Measurements from ENCODE around the gene DOP1A. TPM values are rescaled to one million over a fixed set of nuclear protein-coding genes. Genes with fewer than 3 reads are reported as not detected.

The DOP1A gene
- total and polyA plus RNA-seq, 3 donors from 2014 or later = 31.4 to 72.7 (median 68.7) TPM

DNA sequence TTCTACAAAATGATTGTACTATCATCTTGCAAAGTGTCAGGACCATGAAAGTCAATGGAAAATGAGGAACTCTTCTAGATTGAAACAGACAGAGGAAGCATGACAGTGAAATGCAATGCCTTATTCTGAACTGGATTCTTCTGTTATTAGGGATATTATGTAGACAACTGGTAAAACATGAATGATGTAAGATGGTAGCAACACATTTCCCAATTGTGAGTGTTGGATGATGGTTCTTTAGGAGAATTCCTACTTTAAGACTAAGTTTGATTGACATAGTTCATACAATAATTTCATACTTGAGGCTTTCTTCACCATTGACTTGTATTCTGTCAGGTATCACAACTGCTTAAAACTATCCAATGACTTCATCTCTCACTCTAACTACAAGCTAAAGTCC lies 6.3 kb upstream of the DOP1A start:
- TF ChIP-seq, protein P1, sequence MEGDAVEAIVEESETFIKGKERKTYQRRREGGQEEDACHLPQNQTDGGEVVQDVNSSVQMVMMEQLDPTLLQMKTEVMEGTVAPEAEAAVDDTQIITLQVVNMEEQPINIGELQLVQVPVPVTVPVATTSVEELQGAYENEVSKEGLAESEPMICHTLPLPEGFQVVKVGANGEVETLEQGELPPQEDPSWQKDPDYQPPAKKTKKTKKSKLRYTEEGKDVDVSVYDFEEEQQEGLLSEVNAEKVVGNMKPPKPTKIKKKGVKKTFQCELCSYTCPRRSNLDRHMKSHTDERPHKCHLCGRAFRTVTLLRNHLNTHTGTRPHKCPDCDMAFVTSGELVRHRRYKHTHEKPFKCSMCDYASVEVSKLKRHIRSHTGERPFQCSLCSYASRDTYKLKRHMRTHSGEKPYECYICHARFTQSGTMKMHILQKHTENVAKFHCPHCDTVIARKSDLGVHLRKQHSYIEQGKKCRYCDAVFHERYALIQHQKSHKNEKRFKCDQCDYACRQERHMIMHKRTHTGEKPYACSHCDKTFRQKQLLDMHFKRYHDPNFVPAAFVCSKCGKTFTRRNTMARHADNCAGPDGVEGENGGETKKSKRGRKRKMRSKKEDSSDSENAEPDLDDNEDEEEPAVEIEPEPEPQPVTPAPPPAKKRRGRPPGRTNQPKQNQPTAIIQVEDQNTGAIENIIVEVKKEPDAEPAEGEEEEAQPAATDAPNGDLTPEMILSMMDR (IDR thresholded peaks at IDR 0.05) = no peak
- no peak for TF ChIP-seq POLR2A (IDR thresholded peaks at IDR 0.05)
- H3K27ac ChIP-seq = no peak overlapping the region
- no peaks in the 10 kb centered on the region for H3K36me3 ChIP-seq (ENCODE audit: low read depth, missing control alignments)
- DNase-seq = no peak
- no peaks in the 10 kb centered on the region for H3K4me1 ChIP-seq
- no peak overlapping the region for H3K4me3 ChIP-seq
- intact Hi-C loops (cut with DNase I; ENCODE audit: low total_unique reads) = loop anchor here (10.0 kb wide), 1 partner anchor 134 kb away; the partner anchor contains the start of genes PGM3 and RWDD2A
- no peaks in the 10 kb centered on the region for H3K9me3 ChIP-seq
- no peaks in the 10 kb centered on the region for H3K27me3 ChIP-seq

DNA sequence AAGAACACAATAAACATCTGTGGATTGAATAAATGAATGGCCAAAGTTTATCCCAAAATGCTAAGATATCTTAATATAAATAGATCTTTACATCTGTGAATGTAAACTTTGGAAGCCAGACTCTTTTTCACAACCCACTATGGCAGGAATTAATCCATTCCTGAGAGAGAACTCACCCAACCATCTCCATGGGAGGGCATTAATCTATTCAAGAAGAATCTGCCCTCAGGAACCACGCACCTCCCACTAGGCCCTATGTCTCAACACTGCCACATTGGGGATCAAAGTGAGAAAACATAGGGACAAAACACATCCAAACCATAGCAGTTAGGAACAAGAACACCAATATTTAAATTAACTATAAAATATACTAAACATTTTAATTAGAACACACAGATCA lies 5.2 kb upstream of the DOP1A start:
- intact Hi-C loops (cut with DNase I; ENCODE audit: low total_unique reads) = loop anchor here (10.0 kb wide), 1 partner anchor 133 kb away; the partner anchor contains the start of genes PGM3 and RWDD2A
- no peaks in the 10 kb centered on the region for H3K27me3 ChIP-seq
- 89 to 95% methylated on average over 1 of the region's 1 CpG for WGBS, 2 donors
- no peaks in the 10 kb centered on the region for H3K4me1 ChIP-seq
- no peak overlapping the region for H3K4me3 ChIP-seq
- H3K36me3 ChIP-seq (ENCODE audit: low read depth, missing control alignments) = no peaks in the 10 kb centered on the region
- no peak overlapping the region for H3K27ac ChIP-seq
- no peak for TF ChIP-seq POLR2A (IDR thresholded peaks at IDR 0.05)
- TF ChIP-seq, protein P1 (IDR thresholded peaks at IDR 0.05) = no peak
- no peaks in the 10 kb centered on the region for H3K9me3 ChIP-seq
- DNase-seq = no peak

DNA sequence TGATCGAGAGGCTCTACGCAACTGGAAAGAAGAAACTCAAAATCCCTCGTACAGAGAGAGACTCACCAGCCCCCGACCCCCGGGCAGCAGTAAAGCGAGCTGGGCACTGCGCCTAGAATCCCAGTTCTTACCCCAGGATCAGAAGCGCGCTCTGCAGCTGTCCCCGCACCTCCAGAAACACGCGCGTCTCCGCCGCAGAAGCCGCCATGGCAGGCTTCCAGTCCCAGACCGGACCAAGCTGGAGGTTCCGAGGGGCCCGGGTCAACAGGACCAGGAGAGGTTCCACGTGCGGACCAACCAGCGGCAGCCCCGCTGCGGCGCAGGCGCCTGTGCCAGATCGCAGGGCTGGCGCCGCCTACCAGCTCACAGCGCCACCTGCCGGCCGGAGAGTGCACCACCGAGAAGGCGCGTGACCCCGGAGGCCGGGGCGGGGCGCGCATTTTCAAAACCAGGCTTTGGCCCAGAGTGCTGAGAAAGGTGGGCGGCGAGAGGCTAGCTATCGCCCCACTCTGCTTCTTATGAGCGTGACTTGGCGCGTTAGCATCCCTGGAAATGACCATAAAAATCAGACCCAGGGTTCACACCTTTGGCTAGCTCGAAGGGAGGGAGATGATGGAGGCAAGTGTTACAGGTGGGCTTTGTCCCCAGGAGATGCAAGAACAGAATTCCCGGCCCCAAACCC lies 1.8 kb upstream of the DOP1A start, which contains the start of gene UBE3D:
UBE3D (minus strand) TSS at position 331 of the 682 bp plus-strand sequence; CDS start at position 208, 123 bp downstream.
- intact Hi-C loops (cut with DNase I; ENCODE audit: low total_unique reads) = loop anchor here (10.0 kb wide), 1 partner anchor 129 kb away; the partner anchor contains the start of genes PGM3 and RWDD2A
- peak; percentile 95 for DNase-seq
- Histone ChIP-seq H3K27me3 (no peaks in the 10 kb centered on the region), H3K4me3 (peak within 1 kb of the TSS; percentile 62 to 63), H3K4me1 (peaks cover 9% of the 10 kb centered on the region), H3K36me3 (ENCODE audit: low read depth, missing control alignments) (no peaks in the 10 kb centered on the region), H3K9me3 (no peaks in the 10 kb centered on the region), H3K27ac (peak within 1 kb of the TSS; percentile 1 to 60)
- WGBS, 2 donors = 1 to 6% methylated on average over 14 to 46 of the region's 48 CpGs
- TF ChIP-seq POLR2A (IDR thresholded peaks at IDR 0.05) = no peak
- TF ChIP-seq, protein P1 (IDR thresholded peaks at IDR 0.05) = peak; percentile 98 to 99 (median 99)

DNA sequence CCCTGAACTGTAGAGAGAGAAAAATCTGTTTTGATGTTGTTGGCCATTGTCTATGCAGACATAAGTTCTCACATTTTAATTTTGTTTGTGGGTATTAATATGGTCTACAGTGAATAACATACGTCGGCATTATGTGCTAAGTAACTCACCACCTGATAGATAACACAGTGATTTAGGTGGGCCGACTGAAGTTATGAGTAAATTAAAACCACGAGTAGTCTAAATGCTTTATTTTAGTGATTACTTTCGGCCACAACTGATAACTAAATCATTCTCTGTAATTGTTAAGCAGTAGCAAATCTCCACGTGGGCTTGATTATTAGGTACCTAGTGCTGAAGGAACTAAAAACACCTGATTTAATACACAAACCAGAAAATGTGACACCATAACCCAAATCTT lies 1.1 kb downstream of the DOP1A start:
- Histone ChIP-seq H3K4me3 (peak overlapping the region; percentile 84 to 99), H3K27me3 (no peaks in the 10 kb centered on the region), H3K4me1 (peaks cover 9% of the 10 kb centered on the region), H3K9me3 (no peaks in the 10 kb centered on the region), H3K36me3 (ENCODE audit: low read depth, missing control alignments) (no peaks in the 10 kb centered on the region), H3K27ac (peak overlapping the region; percentile 90 to 92)
- no peak for TF ChIP-seq POLR2A (IDR thresholded peaks at IDR 0.05)
- no peak for DNase-seq
- 23% methylated on average over 6 of the region's 6 CpGs for WGBS, 2 donors
- intact Hi-C loops (cut with DNase I; ENCODE audit: low total_unique reads) = loop anchor here (10.0 kb wide), 1 partner anchor 126 kb away; the partner anchor contains the start of genes PGM3 and RWDD2A

DNA sequence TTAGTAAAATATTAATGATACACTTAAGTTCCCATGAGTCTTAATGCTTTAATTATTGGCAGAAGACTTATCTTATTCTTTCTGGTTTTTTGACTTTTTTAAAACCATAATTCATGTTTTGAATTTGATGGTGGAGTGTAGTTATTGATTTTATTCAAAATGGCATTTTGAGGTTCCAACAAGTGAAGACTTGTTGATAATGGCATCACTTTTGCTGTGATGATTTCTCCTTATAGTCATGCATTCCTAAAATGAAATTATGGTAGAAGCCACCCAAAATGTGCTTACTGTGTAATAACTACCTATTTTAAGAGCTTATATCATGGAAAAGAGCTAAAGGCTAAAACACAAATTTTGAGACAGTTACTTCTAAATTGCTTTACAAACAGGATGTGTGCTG lies 2.2 kb downstream of the DOP1A start:
- DNase-seq = no peak
- Histone ChIP-seq H3K9me3 (no peaks in the 10 kb centered on the region), H3K27ac (peak overlapping the region in 1 of 2 donors; percentile 92), H3K27me3 (no peaks in the 10 kb centered on the region), H3K4me3 (no peak overlapping the region), H3K4me1 (peaks cover 9% of the 10 kb centered on the region), H3K36me3 (ENCODE audit: low read depth, missing control alignments) (no peaks in the 10 kb centered on the region)
- TF ChIP-seq POLR2A (IDR thresholded peaks at IDR 0.05) = no peak
- TF ChIP-seq, protein P1 (IDR thresholded peaks at IDR 0.05) = no peak
- intact Hi-C loops (cut with DNase I; ENCODE audit: low total_unique reads) = loop anchor here (10.0 kb wide), 1 partner anchor 125 kb away; the partner anchor contains the start of genes PGM3 and RWDD2A

All from testis (tissue), 3 donors.